H1 (cell line): ENCODE results near the gene PRKG2. TPM values are rescaled to one million over a fixed set of nuclear protein-coding genes. Genes with fewer than 3 reads are reported as not detected.

Source experiments
- BCL11A ChIP-seq, 2 experiments: IDR thresholded peaks; one replicate each; pipeline ENCODE4 v1.6.1; 2011; ENCODE audit warnings: low read depth in 2 of 2, low read length in 2 of 2, mild to moderate bottlenecking in 2 of 2
- JUN ChIP-seq: IDR thresholded peaks from 2 replicates; pipeline ENCODE4 v1.6.1; 2011; ENCODE audit warnings: low read depth, mild to moderate bottlenecking, improper control_type of control experiment, low read length
- SAP30 ChIP-seq: fragments of 300-600 bp; sonication (generic); IDR thresholded peaks from 2 replicates; pipeline ENCODE4 v1.7.1; 2012; ENCODE audit warnings: low read length, moderate library complexity, mild to moderate bottlenecking, inconsistent platforms; ENCODE audit not compliant: insufficient read depth, insufficient replicate concordance
- polyA plus RNA-seq, 7 experiments: library from polyadenylated mRNA; depleted of rRNA in 3 of 7; stranded (reverse) in 5 of 7; unstranded in 2 of 7; fragments of >200 nt in 5 of 7; fragments of 200-250 nt in 2 of 7; gene quantifications; 1 replicate in 5 of 7; 2 replicates in 1 of 7; 4 replicates in 1 of 7; pipeline versions ENCODE4 v1.2.1 to v1.2.3, GENCODE V29; 2011 to 2013; ENCODE audit warnings: missing spikeins in 2 of 7, mixed read lengths in 2 of 7
- total RNA-seq: library from RNA; stranded (reverse); fragmentation: NEBNext Ultra II Directional; extraction: Animal tissue kit (Norgen Biotek cat#: 25700); gene quantifications from 2 replicates; pipeline ENCODE4 v1.2.1, GENCODE V29; 2021

The PRKG2 gene
- total and polyA plus RNA-seq, 2 of the 8 experiments (the other 6 are each of a cell fraction or from before 2014, with no cell fraction given): 0.45 to 1.2 TPM

- TF ChIP-seq SAP30 (no peak), BCL11A (IDR thresholded peaks at IDR 0.05; ENCODE audit: low read depth in 2 of 2, low read length in 2 of 2) (no peak), JUN (no peak)
Observed at GRCh38 chr4:81093720-81094401, 121.2 kb downstream of the PRKG2 start (continued).
